Inflammatory macrophage (primary cell): ENCODE data around the gene ANGEL2.
"Not testable (repeated sequence)": the region's sequence is repeated elsewhere in the genome, so short reads cannot be mapped to it uniquely, and the experiment has no call there.

Experiments
- DNase-seq, 2 donors: peaks; one replicate each; pipeline ENCODE4 v3.0.0-alpha.2; 2020 to 2022

ANGEL2 gene

GRCh38 chr1:212974711-212975110, 41.0 kb downstream of the ANGEL2 start:
- no peak for DNase-seq

DNA sequence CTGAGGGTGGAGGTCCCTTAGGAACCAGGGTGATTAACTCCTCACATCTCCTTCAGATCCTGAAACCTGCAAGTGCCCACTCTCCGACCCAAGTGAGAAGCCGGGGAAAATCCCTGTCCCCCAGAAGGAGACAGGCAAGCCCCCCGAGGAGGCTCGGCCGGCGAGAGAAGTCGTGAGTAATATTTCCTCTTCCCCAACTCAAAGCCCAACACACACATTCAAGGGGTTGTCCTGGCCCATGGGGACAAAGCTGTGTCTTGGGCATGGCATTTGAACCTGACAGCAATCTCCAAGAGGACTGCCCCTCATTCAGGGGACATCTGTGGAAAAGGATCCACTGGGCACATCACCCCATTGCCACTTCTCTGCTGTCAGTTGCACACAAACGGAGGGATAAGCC, 41.8 kb downstream of the ANGEL2 start:
- no peak for DNase-seq

- no peak for DNase-seq
Observed at GRCh38 chr1:212973426-212973825, 42.2 kb downstream of the ANGEL2 start.

DNA sequence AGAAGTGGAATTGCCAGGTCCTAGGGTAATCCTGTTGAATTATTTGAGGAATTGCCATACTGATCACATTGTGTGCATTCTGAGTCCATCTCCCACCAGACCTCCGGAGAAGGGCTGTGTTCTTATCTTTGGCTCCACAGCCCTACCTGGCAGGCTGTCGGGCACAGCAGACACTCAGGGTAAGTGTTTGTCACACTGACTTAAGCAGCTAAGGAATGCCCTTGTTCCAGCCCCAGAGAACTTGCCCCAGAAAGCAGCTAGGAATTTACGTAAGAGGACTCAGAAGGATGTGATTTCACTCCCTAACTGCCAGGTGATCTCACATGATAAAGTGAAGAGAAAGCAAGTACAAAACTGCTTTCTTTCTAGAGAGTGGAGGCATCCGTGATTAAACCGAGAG, 44.4 kb downstream of the ANGEL2 start:
- DNase-seq, result no peak

- DNase-seq, result no peak
Observed at GRCh38 chr1:212970085-212970484, 45.6 kb downstream of the ANGEL2 start.

DNA sequence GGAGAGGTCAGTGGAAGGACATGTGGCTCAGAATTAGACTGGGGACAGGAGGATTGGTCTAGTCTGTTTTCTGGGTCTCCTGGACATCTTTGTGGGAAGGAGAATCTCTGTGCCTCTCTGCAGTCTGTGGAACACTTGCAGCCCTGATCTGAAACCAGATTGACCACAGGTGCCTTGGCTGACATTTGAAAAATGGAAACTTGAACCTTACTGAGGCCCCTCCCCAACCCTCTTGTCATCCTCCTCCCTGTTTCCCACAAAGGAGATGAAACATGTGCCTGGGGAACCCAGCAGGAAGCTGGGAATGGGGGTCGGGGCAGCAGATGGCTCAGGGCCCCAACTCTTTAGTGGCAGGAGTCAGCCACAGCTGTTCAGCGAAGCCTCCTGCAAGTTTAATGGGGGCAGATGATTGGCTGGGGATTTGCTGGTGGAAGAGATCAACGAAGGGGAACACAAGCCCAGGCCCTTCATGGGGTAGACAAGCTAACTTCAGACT, 47.3 kb downstream of the ANGEL2 start:
- no peak for DNase-seq

DNA sequence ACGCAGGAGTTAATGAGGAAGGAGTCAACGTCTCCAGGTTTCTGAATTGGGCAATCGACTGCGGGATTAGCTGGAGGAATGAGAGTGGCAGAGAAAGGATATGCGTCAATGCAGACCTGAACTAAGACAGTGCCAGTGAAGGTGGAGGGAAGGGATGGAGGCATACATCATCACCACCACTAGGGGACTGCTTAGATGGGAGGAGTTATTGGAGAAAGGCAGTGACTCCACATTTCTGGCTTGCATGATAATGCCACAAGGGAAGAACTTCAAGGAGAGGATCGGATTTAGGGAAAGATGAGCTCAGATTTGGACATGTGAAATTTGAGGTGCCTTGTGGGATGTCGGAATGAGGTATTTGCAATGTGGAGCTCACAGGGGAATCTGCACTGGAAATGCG, 47.9 kb downstream of the ANGEL2 start:
- DNase-seq, result peak; percentile 16 to 17

DNA sequence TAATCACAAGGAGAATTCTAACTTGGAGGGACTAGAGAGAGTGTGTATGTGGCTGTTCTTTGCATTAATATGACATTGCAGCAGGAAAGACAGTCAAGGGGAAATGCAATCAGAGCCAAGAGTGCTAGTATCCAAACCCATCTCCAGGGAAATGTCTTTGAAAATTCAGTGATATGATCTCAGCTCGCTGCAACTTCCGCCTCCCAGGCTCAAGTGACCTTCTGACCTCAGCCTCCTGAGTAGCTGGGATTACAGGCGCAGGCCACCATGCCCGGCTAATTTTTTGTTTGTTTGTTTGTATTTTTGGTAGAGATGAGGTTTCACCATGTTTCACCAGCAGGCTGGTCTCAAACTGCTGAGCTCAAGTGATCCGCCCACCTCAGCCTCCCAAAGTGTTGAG, 49.1 kb downstream of the ANGEL2 start:
- no peak for DNase-seq

DNA sequence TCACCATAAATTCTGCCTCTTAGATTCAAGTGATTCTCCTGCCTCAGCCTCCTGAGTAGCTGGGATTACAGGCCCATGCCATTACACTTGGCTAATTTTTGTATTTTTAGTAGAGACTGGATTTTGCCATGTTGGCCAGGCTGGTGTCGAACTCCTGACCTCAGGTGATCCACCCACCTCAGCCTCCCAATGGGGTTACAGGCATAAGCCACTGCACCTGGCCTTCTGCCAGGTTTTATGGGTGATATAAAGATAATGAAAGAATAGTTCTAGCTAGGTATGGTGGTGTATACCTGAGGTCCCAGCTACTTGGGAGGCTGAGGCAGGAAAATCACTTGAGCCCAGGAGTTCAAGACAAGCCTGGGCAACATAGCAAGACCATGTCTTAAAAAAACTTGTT, 50.7 kb downstream of the ANGEL2 start:
- not testable (repeated sequence) for DNase-seq

DNA sequence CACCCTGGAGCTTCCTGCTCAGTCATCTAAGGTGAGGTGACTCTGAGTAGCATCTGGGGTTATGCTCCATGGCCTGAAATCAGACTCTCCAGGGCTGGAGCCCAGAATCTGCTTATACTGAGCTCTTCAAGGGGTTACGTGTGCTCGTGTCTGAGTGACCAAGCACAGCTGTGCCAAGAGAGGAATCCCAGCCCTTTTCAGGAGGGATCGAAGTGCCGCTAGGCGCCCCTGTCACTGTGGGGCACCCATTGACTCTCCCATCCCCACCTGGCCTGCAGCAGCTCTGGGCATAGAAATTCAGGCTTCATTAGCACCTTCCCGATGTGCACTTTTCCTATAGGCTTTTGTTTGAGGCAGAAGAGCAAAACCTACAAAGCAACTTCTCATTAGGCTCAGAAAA, 51.6 kb downstream of the ANGEL2 start:
- no peak for DNase-seq

- DNase-seq, result no peak
Observed at GRCh38 chr1:212962509-212962908, 53.2 kb downstream of the ANGEL2 start.

GRCh38 chr1:212960932-212961331, 54.7 kb downstream of the ANGEL2 start:
- DNase-seq, result no peak

DNA sequence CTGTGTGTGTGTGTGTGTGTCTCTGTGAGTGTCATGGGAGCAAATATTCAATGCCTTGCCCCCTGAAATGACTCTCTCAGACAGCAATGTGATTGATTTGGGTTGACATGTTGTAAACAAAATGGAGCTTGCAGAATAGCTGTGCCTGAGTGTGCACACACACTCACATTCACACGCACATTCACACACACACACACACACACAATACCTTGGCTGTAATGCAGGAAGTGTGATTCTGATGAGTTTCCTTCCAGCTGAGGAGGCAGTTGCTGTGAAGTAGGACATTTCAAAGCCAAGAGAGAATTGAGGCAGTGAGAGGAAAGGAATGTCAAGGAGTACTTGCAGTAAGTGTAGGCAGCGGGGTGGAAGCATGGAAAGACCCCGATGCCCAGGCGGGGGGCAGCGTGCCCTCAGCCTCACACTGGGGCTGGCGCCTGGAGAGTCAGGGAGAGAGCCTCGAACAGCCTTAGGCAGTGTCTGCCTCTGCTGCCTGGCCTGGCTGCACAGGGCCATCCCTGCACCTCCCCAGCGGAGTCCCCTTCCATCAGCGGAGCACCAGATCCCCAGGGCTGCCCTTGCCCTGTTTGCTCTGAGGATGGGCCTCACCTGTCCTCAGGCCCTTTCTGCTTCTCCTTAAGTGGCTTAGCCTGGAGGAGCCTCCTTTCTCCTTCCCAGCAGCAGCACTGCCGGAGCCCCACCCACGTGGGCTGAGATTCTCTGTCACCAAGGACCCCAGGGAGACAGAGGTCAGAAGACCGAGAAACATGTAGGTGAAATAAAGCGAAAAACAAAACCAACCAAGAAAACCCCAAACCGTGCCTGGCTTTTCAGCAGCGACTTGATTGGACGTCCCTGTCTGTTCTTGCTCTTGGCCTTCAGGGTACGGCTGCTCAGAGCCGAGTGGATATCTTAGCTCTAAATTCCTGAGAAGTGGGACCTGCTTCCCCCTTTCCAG, 56.1 kb downstream of the ANGEL2 start:
- no peak for DNase-seq

DNA sequence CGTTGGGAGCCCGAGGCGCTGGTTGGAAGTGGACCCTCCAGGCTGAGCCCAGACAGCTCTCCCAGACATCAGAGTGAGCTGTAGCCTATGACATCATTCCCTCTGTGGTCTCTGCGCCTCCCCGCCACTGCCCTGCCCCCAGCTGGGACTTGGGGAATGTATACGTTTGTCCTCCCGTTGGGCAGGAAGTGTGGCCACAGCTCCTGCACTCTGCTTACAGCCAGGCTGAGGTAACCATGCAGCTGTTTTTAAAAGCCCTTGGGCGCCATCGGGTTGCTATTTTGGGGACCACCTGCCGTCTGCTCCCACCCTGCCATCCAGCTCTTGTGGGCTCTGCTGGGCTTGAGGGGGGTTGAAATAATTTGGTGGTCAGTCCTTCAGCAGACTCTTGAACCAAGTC, 57.5 kb downstream of the ANGEL2 start:
- no peak for DNase-seq

DNA sequence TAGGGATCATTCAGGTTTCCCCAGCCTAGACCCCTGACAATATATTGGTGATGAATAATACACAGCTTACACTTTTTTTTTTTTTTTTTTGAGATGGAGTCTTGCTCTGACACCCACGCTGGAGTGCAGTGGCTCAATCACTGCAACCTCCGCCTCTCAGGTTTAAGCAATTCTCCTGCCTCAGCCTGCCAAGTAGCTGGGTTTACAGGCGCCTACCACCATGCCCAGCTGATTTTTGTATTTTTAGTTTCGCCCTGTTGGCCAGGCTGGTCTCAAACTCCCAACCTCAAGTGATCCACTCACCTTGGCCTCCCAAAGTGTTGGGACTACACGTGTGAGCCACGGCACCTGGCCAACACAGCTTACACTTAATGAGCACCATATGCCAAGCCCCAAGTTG, 58.1 kb downstream of the ANGEL2 start:
- DNase-seq, result peak in 1 of 2 donors; percentile 24

DNA sequence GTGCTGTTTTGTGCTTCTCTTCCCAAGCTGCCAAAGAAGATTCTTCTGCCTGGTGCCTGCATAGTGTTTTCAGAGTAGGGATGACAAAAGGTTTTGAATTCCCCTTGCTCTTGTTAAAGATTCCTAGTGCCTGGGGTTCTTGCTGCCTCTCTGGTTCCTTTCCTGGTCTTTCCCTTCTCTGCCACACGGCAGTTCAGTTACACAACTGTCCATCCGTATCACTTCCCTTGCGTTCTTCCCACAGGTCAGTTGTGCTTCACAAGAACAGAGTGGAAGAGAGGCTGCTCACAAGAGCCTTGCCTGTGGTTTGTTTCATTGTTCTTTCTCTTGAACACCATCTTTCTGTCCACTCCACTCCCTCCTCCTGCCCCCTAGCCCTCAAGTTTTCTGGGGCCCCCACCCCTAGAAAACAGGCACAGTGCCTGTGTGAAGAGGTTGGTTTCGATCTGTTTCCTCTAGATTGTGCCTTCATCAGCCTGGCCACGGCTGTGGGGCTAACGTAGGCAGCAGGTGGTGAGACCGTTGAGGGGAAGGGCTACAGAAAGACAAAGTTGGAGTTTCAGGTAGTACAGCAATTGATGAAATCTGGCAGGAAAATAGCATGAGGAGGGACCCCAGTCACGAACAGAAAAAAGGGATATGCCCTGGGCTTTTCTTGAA, 59.6 kb downstream of the ANGEL2 start:
- DNase-seq, result peak; percentile 30 to 44

DNA sequence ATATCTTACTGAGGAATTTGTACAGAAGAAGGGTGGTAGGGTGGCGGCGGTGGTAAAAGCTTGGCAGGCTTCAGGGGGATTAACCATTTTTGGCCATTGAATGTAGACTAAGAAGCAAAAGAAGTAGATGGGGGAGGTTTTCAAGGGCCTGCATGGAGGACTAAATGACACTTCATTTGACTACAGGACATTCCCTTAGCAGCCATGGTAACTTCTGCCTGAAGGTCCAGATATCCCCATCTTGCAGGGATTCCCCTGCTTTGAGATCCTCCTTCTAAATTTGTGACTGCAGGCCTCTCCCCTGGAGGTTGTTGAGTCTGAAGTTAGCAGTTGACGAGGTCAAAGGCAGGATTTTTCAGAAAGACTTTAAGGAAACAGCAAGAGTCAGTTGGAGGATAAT, 60.6 kb downstream of the ANGEL2 start:
- no peak for DNase-seq

- no peak for DNase-seq
Observed at GRCh38 chr1:212954514-212954913, 61.2 kb downstream of the ANGEL2 start.

GRCh38 chr1:212953321-212953720, 62.3 kb downstream of the ANGEL2 start:
- peak; percentile 47 to 56 for DNase-seq

DNA sequence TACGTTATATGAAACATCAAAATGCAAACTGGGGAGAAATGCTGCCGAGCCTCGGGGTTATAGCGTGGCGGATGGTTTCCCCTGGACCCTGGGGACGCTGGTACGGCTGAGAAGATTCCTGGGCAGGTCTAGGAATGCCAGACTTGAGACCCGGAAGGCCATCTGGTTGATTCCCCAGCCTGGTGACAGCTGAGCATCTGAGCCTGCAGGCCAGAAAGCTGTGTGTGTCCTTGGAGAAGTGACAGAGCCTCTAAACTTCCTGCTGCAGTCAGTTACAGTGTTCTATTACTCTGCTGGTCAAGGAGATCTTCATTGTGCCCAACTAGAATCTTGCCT, 63.1 kb downstream of the ANGEL2 start:
- DNase-seq, result no peak

DNA sequence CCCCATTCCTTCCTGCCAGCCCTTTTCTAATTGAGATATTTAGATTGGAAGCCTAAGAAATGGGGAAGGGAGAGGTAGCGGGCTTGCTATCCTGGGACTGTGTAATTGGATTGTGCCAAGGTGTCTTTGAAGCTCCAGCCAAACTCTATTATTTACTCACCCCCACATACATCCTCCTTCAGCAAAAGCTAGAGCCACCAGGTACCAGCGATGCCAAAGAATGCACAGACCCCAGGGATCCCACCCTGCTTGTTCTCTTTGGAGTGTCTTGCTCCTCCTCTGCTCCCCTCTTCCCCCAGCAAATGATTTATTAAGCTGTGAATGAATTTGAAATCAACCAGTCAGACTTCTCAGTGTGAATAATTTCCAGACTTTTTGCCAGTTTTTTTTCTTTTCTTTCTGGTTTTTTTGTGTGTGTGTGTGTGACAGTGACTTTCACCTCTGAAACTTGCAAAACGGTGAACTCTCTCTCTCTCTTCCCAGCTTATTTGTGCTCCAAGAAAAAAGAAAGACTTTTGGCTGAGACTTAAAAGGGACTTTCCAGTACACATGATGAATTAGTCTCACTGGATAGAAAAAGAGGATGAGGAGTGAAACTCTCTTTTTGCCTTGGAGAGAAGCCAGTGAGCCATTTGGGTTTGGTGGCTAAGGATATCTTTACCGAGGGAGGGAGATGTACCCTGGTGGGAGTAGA, 63.6 kb downstream of the ANGEL2 start:
- DNase-seq, result no peak

DNA sequence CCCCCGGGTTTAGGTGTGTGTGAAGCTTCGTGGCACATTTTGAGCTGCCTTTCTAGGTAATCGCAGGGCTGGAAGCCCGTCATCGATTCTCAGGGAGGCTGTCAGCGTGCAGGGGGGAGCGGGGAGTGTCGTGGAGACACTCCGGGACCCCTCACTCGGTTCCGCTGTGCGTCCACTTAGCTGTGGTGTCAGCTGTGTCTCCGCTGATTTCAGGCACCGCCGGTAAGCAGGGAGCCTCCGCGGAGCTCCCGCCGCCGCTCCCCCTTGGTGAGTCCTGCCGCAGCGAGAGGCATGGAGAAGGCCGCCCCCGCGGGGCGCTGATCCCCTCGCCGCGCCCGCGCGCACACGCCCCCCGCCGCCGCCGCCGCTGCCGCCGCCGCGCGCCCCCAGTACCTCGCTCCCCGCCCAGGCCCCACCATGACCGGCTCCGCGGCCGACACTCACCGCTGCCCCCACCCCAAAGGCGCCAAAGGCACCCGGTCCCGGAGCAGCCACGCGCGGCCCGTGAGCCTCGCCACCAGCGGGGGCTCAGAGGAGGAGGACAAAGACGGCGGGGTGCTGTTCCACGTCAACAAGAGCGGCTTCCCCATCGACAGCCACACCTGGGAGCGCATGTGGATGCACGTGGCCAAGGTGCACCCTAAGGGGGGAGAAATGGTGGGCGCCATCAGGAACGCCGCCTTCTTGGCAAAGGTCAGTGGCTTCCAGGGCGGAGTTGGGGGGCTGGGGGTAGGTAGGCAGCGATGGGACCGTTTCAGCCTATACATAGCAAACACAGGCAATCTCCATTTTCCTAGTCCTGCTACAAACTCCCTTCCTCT, 64.3 kb downstream of the ANGEL2 start:
- DNase-seq, result no peak
